Mesenteric fat pad (tissue), 1 donor: ENCODE results near the gene KRTAP2-1. TPM values are rescaled to one million over a fixed set of nuclear protein-coding genes. Genes with fewer than 3 reads are reported as not detected.
"Not testable (repeated sequence)": the region's sequence is repeated elsewhere in the genome, so short reads cannot be mapped to it uniquely, and the experiment has no call there.

ENCODE experiments used
- DNase-seq: peaks from one replicate; pipeline ENCODE4 v3.0.0-alpha.2; 2020; ENCODE audit warnings: low spot score
- long read RNA-seq: library from polyadenylated mRNA; unstranded; transcript quantifications from one replicate; pipeline ENCODE4 v2.0.0, GENCODE V29; 2020
- total RNA-seq: library from RNA; stranded (reverse); fragmentation: NEBNext Ultra II Directional; extraction: Animal tissue kit (Norgen Biotek cat#: 25700); gene quantifications from one replicate; pipeline ENCODE4 v1.2.1, GENCODE V29; 2021
- donor health status: DM: yes; HTN: yes; CAD: no.

KRTAP2-1 gene
- total RNA-seq, result not detected
- long read RNA-seq, result 0 reads

- DNase-seq, result not testable (repeated sequence)
These were observed at the start of gene KRTAP2-1 for GRCh38 chr17:41046735-41047465. KRTAP2-1 (minus strand) TSS chr17:41047316; CDS start chr17:41047267, 49 bp downstream.

GRCh38 chr17:41096055-41096454 is 48.9 kb upstream of the KRTAP2-1 start:
- DNase-seq, result no peak

- DNase-seq, result not testable (repeated sequence)
These were observed 41.7 kb upstream of the KRTAP2-1 start for GRCh38 chr17:41088760-41089352.

- not testable (repeated sequence) for DNase-seq
These were observed 37.2 kb upstream of the KRTAP2-1 start, which contains the start of gene KRTAP4-7 for GRCh38 chr17:41084100-41084856. KRTAP4-7 (plus strand) TSS chr17:41084150; CDS start chr17:41084207, 57 bp downstream.

- DNase-seq, result not testable (repeated sequence)
These were observed 36.3 kb upstream of the KRTAP2-1 start for GRCh38 chr17:41083427-41083826.

- no peak for DNase-seq
These were observed 35.5 kb upstream of the KRTAP2-1 start for GRCh38 chr17:41082626-41083025.

GRCh38 chr17:41076788-41077187 is 29.7 kb upstream of the KRTAP2-1 start:
- DNase-seq, result no peak

GRCh38 chr17:41073676-41074075 is 26.6 kb upstream of the KRTAP2-1 start:
- DNase-seq, result no peak

- no peak for DNase-seq
These were observed 24.7 kb upstream of the KRTAP2-1 start for GRCh38 chr17:41071606-41072360.

GRCh38 chr17:41069031-41069430 is 21.9 kb upstream of the KRTAP2-1 start:
- DNase-seq, result no peak

GRCh38 chr17:41067281-41067680 is 20.2 kb upstream of the KRTAP2-1 start:
- DNase-seq, result no peak

- no peak for DNase-seq
These were observed 18.9 kb upstream of the KRTAP2-1 start, which contains the start of gene KRTAP2-4 for GRCh38 chr17:41065829-41066624. KRTAP2-4 (minus strand) TSS chr17:41065879; CDS start chr17:41065845, 34 bp downstream.

- not testable (repeated sequence) for DNase-seq
These were observed 18.0 kb upstream of the KRTAP2-1 start for GRCh38 chr17:41065016-41065689.

GRCh38 chr17:41064301-41064700 is 17.2 kb upstream of the KRTAP2-1 start:
- DNase-seq, result no peak

GRCh38 chr17:41063449-41063848 is 16.3 kb upstream of the KRTAP2-1 start:
- no peak for DNase-seq

GRCh38 chr17:41061964-41062363 is 14.8 kb upstream of the KRTAP2-1 start:
- DNase-seq, result no peak

GRCh38 chr17:41060052-41060604 is 13.0 kb upstream of the KRTAP2-1 start, which contains the start of gene KRTAP2-3:
KRTAP2-3 (minus strand) TSS chr17:41060114; CDS start chr17:41060050, 64 bp downstream.
- DNase-seq, result no peak

- DNase-seq, result not testable (repeated sequence)
These were observed 12.3 kb upstream of the KRTAP2-1 start for GRCh38 chr17:41059276-41060051.
